Esophagus muscularis mucosa (tissue), 4 donors: ENCODE data around the gene SYMPK. TPM values are rescaled to one million over a fixed set of nuclear protein-coding genes. Genes with fewer than 3 reads are reported as not detected.

Source experiments
- DNase-seq: peaks from one replicate; pipeline ENCODE4 v3.0.0-alpha.2; 2017; ENCODE audit errors: extremely low spot score
- H3K27ac ChIP-seq, 4 donors: fragments of 200-600 bp; sonication (generic); replicated peaks in 1 of 4; 1 replicate in 3 of 4; 2 replicates in 1 of 4; pipeline ENCODE4 v1.5.1; 2016 to 2019; ENCODE audit warnings: mild to moderate bottlenecking in 1 of 4
- H3K27me3 ChIP-seq, 4 donors: fragments of 200-600 bp; sonication (generic); one replicate each; pipeline versions ENCODE4 v1.5.1 to v1.6.0; 2016 to 2019
- H3K36me3 ChIP-seq, 4 donors: fragments of 200-600 bp; sonication (generic); one replicate each; pipeline ENCODE4 v1.5.1; 2016 to 2019
- H3K4me1 ChIP-seq, 4 donors: fragments of 200-600 bp; sonication (generic); one replicate each; pipeline ENCODE4 v1.5.1; 2016 to 2019
- H3K4me3 ChIP-seq, 4 donors: fragments of 200-600 bp; sonication (generic); 1 replicate in 2 of 4; 2 replicates in 2 of 4; pipeline ENCODE4 v1.5.1; 2016 to 2019; ENCODE audit warnings: mild to moderate bottlenecking in 4 of 4, moderate library complexity in 1 of 4
- H3K9me3 ChIP-seq, 4 donors: fragments of 200-600 bp; sonication (generic); 1 replicate in 3 of 4; 2 replicates in 1 of 4; pipeline ENCODE4 v1.5.1; 2016 to 2019
- CTCF ChIP-seq, 3 experiments: fragments of 200-600 bp in 2 of 3; fragments of 450-650 bp in 1 of 3; sonication (generic) in 2 of 3; IDR thresholded peaks; one replicate each; pipeline ENCODE4 v1.5.1; 2017 to 2019; ENCODE audit warnings: antibody characterized with exemption in 3 of 3, mild to moderate bottlenecking in 2 of 3, moderate library complexity in 1 of 3
- EP300 ChIP-seq: sonication (generic); formaldehyde crosslinking; IDR thresholded peaks from one replicate; pipeline ENCODE4 v1.6.1; 2017; ENCODE audit warnings: antibody characterized with exemption
- POLR2A ChIP-seq: fragments of 450-650 bp; IDR thresholded peaks from one replicate; pipeline ENCODE4 v1.6.1; 2017; ENCODE audit warnings: antibody characterized with exemption, moderate library complexity, mild to moderate bottlenecking, low read depth
- POLR2AphosphoS5 ChIP-seq, 2 donors: sonication (generic); formaldehyde crosslinking; IDR thresholded peaks; one replicate each; pipeline ENCODE4 v1.6.1; 2017; ENCODE audit warnings: antibody characterized with exemption in 2 of 2
- WGBS: methylation state at CpG from one replicate; pipeline ENCODE4 v1.1.5; 2018; 5-methylcytosine and 5-hydroxymethylcytosine counted together
- intact Hi-C: fragments of 100-400 bp; cut with DNase I; formaldehyde crosslinking; loops from one replicate; pipeline ENCODE4 v1.15.1; 2023
- total RNA-seq, 4 donors: library from RNA; depleted of rRNA; stranded (reverse); fragments of >200 nt; gene quantifications; one replicate each; pipeline versions ENCODE4 v1.1.0 to v1.2.1, GENCODE V29; 2016

The SYMPK gene
- total RNA-seq, 4 donors from 2014 or later: 22.0 to 44.2 (median 36.6) TPM

- DNase-seq: no peak
- TF ChIP-seq POLR2AphosphoS5 (IDR thresholded peaks at IDR 0.05) (no peak), CTCF (IDR thresholded peaks at IDR 0.05) (no peak), POLR2A (no peak), EP300 (no peak)
- H3K27me3 ChIP-seq: peaks cover 0 to 10% (median 0%) of the 10 kb centered on the region in 4 donors
- peaks cover 0 to 18% (median 9%) of the 10 kb centered on the region in 4 donors for H3K36me3 ChIP-seq
- intact Hi-C loops: loop anchor here (5.0 kb wide), 1 partner anchor 64 kb away; the partner anchor contains the start of gene RSPH6A
- peaks cover 40 to 51% (median 50%) of the 10 kb centered on the region in 4 donors for H3K4me1 ChIP-seq
- H3K27ac ChIP-seq: no peak overlapping the region
- 83% methylated on average over 10 of the region's 10 CpGs for WGBS
- no peaks in the 10 kb centered on the region for H3K9me3 ChIP-seq
- H3K4me3 ChIP-seq: no peak overlapping the region
Measured at GRCh38 chr19:45881082-45881908, 18.3 kb upstream of the SYMPK start.

GRCh38 chr19:45879971-45880370, 17.0 kb upstream of the SYMPK start:
- no peaks in the 10 kb centered on the region for H3K9me3 ChIP-seq
- no peak for DNase-seq
- peaks cover 0 to 10% (median 0%) of the 10 kb centered on the region in 4 donors for H3K27me3 ChIP-seq
- TF ChIP-seq POLR2A: no peak
- no peak for TF ChIP-seq CTCF (IDR thresholded peaks at IDR 0.05)
- TF ChIP-seq EP300: no peak
- no peak for TF ChIP-seq POLR2AphosphoS5 (IDR thresholded peaks at IDR 0.05)
- H3K36me3 ChIP-seq: peaks cover 0 to 18% (median 9%) of the 10 kb centered on the region in 4 donors
- H3K27ac ChIP-seq: no peak overlapping the region
- intact Hi-C loops: loop anchor here (5.0 kb wide), 1 partner anchor 63 kb away; the partner anchor contains the start of gene RSPH6A
- H3K4me1 ChIP-seq: peaks cover 36 to 44% (median 42%) of the 10 kb centered on the region in 4 donors
- WGBS: 72% methylated on average over 2 of the region's 2 CpGs
- no peak overlapping the region for H3K4me3 ChIP-seq

GRCh38 chr19:45879055-45879454, 16.1 kb upstream of the SYMPK start:
- no peak for TF ChIP-seq CTCF (IDR thresholded peaks at IDR 0.05)
- TF ChIP-seq POLR2AphosphoS5 (IDR thresholded peaks at IDR 0.05): no peak
- no peak for TF ChIP-seq EP300
- no peaks in the 10 kb centered on the region for H3K9me3 ChIP-seq
- WGBS: 75% methylated on average over 7 of the region's 8 CpGs
- peaks cover 0 to 11% (median 3%) of the 10 kb centered on the region in 4 donors for H3K36me3 ChIP-seq
- peaks cover 27 to 35% (median 33%) of the 10 kb centered on the region in 4 donors for H3K4me1 ChIP-seq
- intact Hi-C loops: no loop called here
- DNase-seq: no peak
- no peak overlapping the region for H3K27ac ChIP-seq
- H3K4me3 ChIP-seq: no peak overlapping the region
- H3K27me3 ChIP-seq: peaks cover 0 to 10% (median 0%) of the 10 kb centered on the region in 4 donors

GRCh38 chr19:45878043-45878794, 15.3 kb upstream of the SYMPK start:
- DNase-seq: no peak
- H3K27ac ChIP-seq: no peak overlapping the region
- TF ChIP-seq EP300: no peak
- TF ChIP-seq POLR2A: no peak
- TF ChIP-seq POLR2AphosphoS5 (IDR thresholded peaks at IDR 0.05): no peak
- H3K27me3 ChIP-seq: peaks cover 0 to 10% (median 0%) of the 10 kb centered on the region in 4 donors
- no peak overlapping the region for H3K4me3 ChIP-seq
- WGBS: 88% methylated on average over 7 of the region's 11 CpGs
- intact Hi-C loops: no loop called here
- H3K9me3 ChIP-seq: no peaks in the 10 kb centered on the region
- H3K4me1 ChIP-seq: peaks cover 19 to 27% (median 25%) of the 10 kb centered on the region in 4 donors
- peaks cover 0 to 6% (median 0%) of the 10 kb centered on the region in 4 donors for H3K36me3 ChIP-seq
